HG02798 (cell line): ENCODE data around the gene CLIC1.

Source experiments
- ATAC-seq: cut with Tn5 transposase; IDR thresholded peaks from one replicate; pipeline ENCODE4 v1.9.1; 2021; ENCODE audit warnings: mild to moderate bottlenecking; ENCODE audit not compliant: unreplicated experiment, poor library complexity

Gene CLIC1

GRCh38 chr6:31769684-31770371 lies 33.5 kb upstream of the CLIC1 start:
- no peak for ATAC-seq

GRCh38 chr6:31768363-31769257 lies 32.3 kb upstream of the CLIC1 start:
- no peak for ATAC-seq

- no peak for ATAC-seq
Observed at GRCh38 chr6:31767096-31767645, 30.8 kb upstream of the CLIC1 start.

DNA sequence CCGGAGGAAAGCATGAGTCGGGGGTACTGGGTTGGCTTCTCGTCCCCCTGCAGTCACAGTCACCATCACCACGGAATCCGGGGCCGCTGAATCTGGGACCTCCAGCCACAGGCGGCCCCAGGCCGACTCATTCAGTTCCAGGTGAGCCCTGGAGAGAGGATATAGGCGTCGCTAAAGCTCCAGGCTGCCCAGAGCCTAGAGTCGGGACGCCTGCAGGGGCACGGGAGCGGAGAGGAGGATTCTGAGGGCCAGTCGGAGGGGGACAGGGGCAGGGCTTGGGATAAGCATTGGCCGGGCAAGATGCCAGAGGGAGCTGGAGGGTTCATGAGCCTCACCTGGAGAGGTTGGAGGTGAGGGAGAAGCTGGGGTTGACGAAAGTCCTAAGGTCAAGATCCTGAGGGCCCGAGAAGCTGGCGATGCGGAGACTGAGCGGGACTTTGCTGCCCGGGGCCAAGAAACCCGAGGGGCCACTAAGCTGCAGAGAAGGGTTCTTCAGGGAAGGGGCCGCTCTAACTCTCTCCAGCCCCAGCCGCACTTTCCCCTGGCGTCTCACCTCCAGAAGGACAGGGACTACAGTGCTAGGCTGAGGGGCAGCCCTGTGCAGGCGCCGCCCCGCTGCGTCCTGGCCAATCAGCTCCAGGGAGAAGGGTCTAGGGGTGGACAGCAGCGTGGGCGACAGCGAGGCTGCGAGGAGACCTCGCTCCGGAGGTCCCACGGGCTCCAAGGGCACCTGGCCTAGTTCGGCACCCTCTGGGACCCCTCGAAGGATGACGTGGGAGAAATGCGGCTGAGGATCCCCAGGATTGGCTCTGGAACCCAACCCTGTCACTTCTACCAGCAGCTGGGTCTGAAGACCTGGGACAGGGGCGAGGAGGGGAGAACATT lies 29.8 kb upstream of the CLIC1 start:
- no peak for ATAC-seq

DNA sequence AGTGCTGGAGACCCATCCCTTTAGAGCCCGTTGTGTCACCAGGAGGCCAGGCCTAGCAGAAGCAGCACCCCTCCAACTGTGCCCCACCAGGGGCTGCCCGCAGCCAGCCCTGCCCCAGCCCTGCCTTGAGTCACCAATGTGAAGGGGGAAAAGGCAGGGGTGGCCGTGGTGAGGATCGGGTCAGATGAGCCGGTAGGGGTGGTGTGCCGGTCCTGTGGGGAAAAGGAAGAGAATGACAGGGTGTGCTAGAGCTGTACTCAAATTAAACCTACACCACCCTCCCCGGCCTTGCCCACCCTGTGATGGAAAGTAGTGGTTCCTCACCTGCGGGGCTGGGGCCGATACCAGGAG lies 29.2 kb upstream of the CLIC1 start:
- no peak for ATAC-seq

- no peak for ATAC-seq
Observed at GRCh38 chr6:31764198-31764597, 27.9 kb upstream of the CLIC1 start.

GRCh38 chr6:31763619-31763940 lies 27.2 kb upstream of the CLIC1 start:
- no peak for ATAC-seq

- no peak for ATAC-seq
Observed at GRCh38 chr6:31762878-31763618, 26.7 kb upstream of the CLIC1 start.

DNA sequence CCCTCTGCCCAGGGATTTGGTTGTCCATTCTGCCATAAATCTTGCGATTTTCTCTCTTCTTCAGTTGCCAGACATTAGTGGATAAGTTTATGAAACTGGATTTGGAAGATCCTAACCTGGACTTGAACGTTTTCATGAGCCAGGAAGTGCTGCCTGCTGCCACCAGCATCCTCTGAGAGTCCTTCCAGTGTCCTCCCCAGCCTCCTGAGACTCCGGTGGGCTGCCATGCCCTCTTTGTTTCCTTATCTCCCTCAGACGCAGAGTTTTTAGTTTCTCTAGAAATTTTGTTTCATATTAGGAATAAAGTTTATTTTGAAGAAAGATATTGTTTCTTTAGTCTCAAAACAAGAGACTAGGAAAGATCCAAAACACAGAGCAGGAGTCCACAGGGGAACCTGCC lies 26.0 kb upstream of the CLIC1 start, which contains the start of gene SAPCD1:
TSS of gene SAPCD1 (plus strand) at position 301 of the 400 bp plus-strand sequence. CDS start 399 bp downstream, outside the sequence.
- ATAC-seq: no peak

- ATAC-seq: no peak
Observed at GRCh38 chr6:31761343-31761742, 25.0 kb upstream of the CLIC1 start.

DNA sequence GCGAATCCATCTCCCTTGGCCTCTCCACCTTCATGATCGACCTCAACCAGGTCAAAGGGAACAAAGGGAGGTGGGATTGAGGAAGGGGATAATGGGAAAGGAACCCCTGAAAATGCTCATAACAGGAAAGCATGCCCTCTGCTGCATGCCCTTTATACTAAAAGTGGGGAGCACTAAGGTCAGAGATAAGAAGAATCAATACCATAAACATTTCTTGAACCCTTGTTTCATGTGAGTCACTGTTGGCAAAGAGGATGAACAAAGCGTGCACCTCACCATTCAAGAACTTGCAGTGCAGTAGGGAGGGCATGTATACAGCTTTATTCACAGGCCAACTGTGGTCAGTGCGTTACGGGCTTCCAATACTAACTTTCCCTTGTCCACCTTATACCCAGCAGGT lies 24.5 kb upstream of the CLIC1 start:
- no peak for ATAC-seq

- ATAC-seq: no peak
Observed at GRCh38 chr6:31758281-31758680, 22.0 kb upstream of the CLIC1 start.

- no peak for ATAC-seq
Observed at GRCh38 chr6:31752739-31753319, 16.5 kb upstream of the CLIC1 start.

DNA sequence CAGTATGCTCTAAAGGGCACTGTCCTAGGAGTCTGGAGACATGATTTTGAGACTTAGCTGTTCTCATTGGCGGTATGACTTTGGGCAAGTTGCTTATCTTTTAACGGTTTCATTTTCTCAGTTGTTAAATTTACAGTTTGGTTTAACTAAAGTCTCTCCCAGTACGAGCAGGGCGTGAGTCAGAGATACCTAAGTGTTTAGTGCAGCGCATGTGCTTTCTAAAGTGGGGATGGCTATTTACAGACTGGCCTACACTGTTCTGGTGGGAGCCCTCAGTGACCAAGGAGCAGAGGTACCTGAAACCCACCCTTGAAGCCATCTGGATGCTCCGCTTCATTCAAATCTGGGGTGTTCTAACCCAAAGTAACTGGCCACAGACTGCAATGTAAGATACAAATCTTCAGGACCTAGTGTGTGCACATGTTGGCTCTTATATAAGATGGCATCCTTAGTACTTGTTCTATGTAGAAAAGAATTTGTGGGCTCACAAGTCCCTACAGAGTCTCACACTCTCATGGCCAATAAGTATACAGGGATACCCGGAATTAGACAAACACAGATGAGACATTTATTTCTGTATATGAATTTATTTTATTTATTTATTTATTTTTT lies 14.2 kb upstream of the CLIC1 start:
- ATAC-seq: no peak

GRCh38 chr6:31749301-31750036 lies 13.1 kb upstream of the CLIC1 start:
- ATAC-seq: no peak

- ATAC-seq: no peak
Observed at GRCh38 chr6:31744422-31744821, 8.1 kb upstream of the CLIC1 start.

DNA sequence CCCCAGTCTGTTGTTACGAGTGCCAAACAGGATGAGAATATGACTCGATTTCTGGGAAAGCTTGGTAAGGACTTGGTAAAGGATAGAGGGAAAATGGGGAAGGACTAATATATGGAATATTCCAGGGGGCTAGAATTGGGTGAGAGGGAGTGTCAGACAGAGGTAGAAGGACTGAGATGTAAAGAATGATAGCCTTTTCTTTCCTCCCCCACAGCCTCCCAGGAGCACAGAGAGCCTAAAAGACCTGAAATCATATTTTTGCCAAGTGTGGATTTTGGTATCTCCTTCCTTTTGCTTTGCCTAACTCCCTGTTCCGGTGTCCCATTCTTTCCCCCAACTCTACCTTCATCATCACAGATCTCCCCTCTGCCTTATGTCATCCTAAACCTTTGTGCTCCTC lies 6.6 kb upstream of the CLIC1 start:
- ATAC-seq: no peak

GRCh38 chr6:31741815-31742214 lies 5.5 kb upstream of the CLIC1 start:
- no peak for ATAC-seq
